Cardiac muscle cell (in vitro differentiated cells and primary cell): ENCODE results near the gene FHIT. TPM values are rescaled to one million over a fixed set of nuclear protein-coding genes. Genes with fewer than 3 reads are reported as not detected.

Experiments
- DNase-seq, 2 donors: peaks; one replicate each; pipeline versions ENCODE4 v3.0.0 to v3.0.0-alpha.2; 2010 to 2017; ENCODE audit warnings: low read depth in 1 of 2, low spot score in 1 of 2
- H3K27ac ChIP-seq: fragments of 200-600 bp; sonication (generic); 2 replicates; pipeline ENCODE4 v1.5.1; 2016
- H3K27me3 ChIP-seq: fragments of 200-600 bp; sonication (generic); 2 replicates; pipeline ENCODE4 v1.6.0; 2016; ENCODE audit warnings: control low read depth
- H3K36me3 ChIP-seq: fragments of 200-600 bp; sonication (generic); 2 replicates; pipeline ENCODE4 v1.5.1; 2016; ENCODE audit warnings: control low read depth
- H3K4me1 ChIP-seq: fragments of 200-600 bp; sonication (generic); 2 replicates; pipeline ENCODE4 v1.8.1; 2017; ENCODE audit warnings: low read depth, mild to moderate bottlenecking, mixed run types
- H3K4me3 ChIP-seq: fragments of 200-600 bp; sonication (generic); 2 replicates; pipeline ENCODE4 v1.5.1; 2016; ENCODE audit warnings: mild to moderate bottlenecking
- H3K9me3 ChIP-seq: fragments of 200-600 bp; sonication (generic); 2 replicates; pipeline ENCODE4 v1.5.1; 2017; ENCODE audit warnings: low read depth, mild to moderate bottlenecking, control low read depth
- polyA plus RNA-seq: library from polyadenylated mRNA; unstranded; fragments of >200 nt; fragmentation: Nextera tagmentation; extraction: Ambion mirVana; gene quantifications from 2 replicates; pipeline ENCODE4 v1.2.1, GENCODE V29; 2016
- total RNA-seq: library from RNA; depleted of rRNA; stranded (reverse); fragments of >200 nt; gene quantifications from 2 replicates; pipeline ENCODE4 v1.2.3, GENCODE V29; 2016
- TF ChIP-seq, protein P1 (sequence below): IDR thresholded peaks from 2 replicates; pipeline ENCODE4 v1.5.1; 2012; ENCODE audit warnings: low read depth, mild to moderate bottlenecking, low read length

FHIT gene
- total and polyA plus RNA-seq, 2 experiments from 2014 or later = 6.9 to 12.5 TPM

DNA sequence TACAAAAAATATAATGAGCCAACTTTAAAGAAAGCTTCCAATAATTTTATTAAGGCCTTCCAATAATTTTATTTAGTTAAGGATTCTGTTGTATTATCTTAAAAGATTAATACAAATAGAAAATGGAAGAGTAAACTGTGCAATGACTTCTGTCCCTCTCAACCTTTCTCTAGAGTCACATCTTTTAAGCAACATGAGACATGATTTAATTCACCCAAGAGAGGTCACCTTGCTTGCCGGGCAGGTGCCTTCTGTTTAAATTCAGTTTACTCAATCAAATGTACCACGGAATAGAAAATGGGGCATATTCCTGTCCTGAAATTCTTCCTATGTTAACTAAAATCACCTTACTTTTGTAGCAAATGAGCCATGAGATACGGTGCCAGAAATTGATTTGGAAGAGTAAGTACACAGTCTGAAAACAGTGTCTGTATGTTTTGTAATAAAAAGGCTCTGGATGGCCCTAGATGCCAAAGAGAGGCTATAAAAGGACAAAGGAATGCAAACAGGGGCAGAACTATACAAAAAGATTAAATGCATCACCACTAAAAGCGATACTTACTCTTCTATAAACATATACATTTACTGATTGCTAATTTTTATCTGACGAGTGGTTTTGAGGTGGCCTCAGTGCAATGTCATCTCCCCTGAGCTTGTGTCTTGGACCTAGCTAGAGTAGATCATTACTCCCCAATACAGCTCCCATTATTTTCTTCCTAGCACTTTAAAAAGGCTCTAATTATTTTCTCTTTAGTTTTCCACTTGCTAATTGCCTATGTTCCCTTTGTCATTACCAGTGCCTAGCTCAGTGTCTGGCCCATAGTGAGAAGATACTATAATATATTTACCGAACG is 134.0 kb downstream of the FHIT start:
- DNase-seq = no peak
- H3K9me3 ChIP-seq = no peaks in the 10 kb centered on the region
- TF ChIP-seq, protein P1, sequence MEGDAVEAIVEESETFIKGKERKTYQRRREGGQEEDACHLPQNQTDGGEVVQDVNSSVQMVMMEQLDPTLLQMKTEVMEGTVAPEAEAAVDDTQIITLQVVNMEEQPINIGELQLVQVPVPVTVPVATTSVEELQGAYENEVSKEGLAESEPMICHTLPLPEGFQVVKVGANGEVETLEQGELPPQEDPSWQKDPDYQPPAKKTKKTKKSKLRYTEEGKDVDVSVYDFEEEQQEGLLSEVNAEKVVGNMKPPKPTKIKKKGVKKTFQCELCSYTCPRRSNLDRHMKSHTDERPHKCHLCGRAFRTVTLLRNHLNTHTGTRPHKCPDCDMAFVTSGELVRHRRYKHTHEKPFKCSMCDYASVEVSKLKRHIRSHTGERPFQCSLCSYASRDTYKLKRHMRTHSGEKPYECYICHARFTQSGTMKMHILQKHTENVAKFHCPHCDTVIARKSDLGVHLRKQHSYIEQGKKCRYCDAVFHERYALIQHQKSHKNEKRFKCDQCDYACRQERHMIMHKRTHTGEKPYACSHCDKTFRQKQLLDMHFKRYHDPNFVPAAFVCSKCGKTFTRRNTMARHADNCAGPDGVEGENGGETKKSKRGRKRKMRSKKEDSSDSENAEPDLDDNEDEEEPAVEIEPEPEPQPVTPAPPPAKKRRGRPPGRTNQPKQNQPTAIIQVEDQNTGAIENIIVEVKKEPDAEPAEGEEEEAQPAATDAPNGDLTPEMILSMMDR = no peak

DNA sequence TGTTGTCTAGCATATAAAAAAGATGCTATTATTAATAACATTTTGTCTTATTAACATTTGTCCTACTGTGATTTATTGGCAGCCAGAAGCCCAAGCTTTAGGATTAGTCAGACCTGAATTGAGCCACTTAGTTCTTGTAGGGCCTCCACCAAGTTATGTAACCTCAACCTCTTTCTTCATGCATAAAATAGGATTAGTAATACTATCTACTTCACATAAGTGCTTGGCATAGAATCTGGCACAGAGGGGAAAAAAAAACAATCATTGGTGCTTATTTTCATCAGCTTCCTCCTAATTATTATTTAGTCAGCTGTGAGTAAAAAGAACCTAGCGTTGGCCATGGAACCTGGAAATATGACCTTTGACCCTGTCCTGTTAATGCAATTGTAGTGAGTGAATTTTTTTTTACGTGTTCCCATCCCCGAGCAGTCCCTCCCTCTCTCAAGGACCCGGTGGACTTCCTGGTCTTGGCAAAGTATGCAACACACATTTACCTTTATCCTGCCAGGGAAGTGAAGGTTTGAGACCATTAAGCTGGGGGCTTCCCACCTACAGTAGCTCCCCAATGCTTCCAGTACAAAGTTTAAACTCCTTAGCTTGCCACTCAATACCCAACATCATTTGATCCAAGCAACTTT is 136.8 kb downstream of the FHIT start:
- H3K4me1 ChIP-seq = no peaks in the 10 kb centered on the region
- no peak for DNase-seq
- H3K4me3 ChIP-seq = no peak overlapping the region
- no peaks in the 10 kb centered on the region for H3K27me3 ChIP-seq
- no peaks in the 10 kb centered on the region for H3K36me3 ChIP-seq
- H3K27ac ChIP-seq = no peak overlapping the region
- H3K9me3 ChIP-seq = no peaks in the 10 kb centered on the region
- TF ChIP-seq, protein P1 = no peak

More for the DNA sequence above, 134.0 kb downstream of the FHIT start:
- no peaks in the 10 kb centered on the region for H3K27me3 ChIP-seq
- no peak overlapping the region for H3K4me3 ChIP-seq
- H3K27ac ChIP-seq = no peak overlapping the region
- H3K4me1 ChIP-seq = no peaks in the 10 kb centered on the region
- H3K36me3 ChIP-seq = no peaks in the 10 kb centered on the region

DNA sequence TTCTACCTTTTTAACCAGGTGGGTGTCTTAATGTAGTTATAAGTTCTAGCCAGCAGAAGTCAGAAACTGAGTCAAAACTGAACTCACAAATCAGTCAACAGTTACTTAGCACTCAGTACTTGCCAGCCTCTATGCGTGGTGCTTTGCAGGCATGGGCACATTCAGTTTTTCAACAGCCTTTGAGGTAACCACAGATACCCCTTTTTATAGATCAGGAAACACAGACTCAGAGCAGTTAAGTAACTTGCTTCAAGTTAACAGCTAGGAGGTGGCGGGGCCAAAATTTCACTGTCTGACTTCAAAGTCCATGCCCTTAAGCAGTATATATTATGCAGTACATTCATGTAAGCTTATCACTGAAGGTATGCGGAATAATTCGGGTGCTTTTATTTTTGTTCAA is 139.4 kb downstream of the FHIT start:
- no peaks in the 10 kb centered on the region for H3K4me1 ChIP-seq
- H3K4me3 ChIP-seq = no peak overlapping the region
- no peak overlapping the region for H3K27ac ChIP-seq
- H3K27me3 ChIP-seq = no peaks in the 10 kb centered on the region
- H3K36me3 ChIP-seq = no peaks in the 10 kb centered on the region
- TF ChIP-seq, protein P1 = no peak
- no peaks in the 10 kb centered on the region for H3K9me3 ChIP-seq
- DNase-seq = no peak

DNA sequence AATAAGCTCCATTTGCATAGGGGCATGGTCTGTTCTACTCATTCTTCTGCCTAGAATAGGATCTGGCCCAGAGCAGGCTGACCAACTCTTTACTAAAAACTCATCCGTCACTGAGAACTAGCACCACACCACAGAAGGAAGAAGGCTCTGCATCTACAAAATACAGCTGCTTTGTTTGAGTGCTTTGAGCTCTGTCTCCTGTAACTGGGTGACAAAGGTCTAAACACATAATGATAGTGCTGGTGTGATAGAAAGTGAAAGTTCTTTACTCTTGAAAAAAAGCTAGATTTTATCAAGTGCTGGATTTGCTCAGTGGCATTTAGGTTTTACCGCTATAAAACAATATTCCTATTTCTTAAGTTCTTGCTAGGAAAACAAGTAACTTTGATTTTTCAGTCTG is 140.7 kb downstream of the FHIT start:
- Histone ChIP-seq H3K4me1 (peaks cover 5% of the 10 kb centered on the region), H3K4me3 (no peak overlapping the region), H3K27me3 (no peaks in the 10 kb centered on the region), H3K9me3 (no peaks in the 10 kb centered on the region), H3K27ac (no peak overlapping the region), H3K36me3 (no peaks in the 10 kb centered on the region)
- TF ChIP-seq, protein P1 = no peak
- no peak for DNase-seq

DNA sequence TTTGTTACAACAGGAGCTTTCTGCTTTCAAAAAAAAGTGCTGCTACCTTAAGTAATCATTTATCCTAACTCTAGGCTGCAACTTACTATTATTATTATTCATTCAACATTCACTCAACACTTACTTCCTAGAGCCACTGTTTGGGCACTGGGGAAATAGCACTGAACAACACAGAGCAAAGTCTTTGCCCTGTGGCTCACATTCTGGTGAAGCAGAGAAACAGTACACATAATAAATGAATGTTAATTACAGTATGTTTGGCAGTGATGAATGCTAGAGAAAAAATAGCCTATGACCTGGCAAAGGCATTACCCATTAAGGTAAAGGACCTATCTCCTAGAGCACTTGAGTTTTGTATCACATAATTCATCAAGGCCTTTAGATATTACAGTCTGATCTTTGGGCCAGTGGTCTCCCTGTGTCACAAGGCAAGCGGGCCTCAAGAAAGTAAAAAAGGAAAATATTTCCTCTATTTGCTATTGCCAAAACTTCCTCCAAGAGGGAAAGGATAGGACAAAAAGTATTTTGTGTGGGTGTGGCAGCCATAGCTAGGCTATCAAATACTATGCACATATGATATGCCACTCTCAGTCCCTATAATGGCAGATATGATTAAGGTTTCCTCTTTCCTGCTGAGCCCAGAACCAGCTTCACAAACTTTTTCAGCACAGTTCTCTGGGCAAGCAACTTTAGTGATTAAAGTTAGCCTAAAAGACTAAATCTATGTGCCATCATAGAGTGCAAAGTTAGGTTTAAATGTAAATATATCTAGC is 142.8 kb downstream of the FHIT start:
- Histone ChIP-seq H3K36me3 (no peaks in the 10 kb centered on the region), H3K27ac (no peak overlapping the region), H3K9me3 (no peaks in the 10 kb centered on the region), H3K4me3 (no peak overlapping the region), H3K4me1 (peaks cover 6% of the 10 kb centered on the region), H3K27me3 (no peaks in the 10 kb centered on the region)
- no peak for DNase-seq
- TF ChIP-seq, protein P1 = no peak
